K562 (cell line): Measurements from ENCODE around the gene RTL10. TPM values are rescaled to one million over a fixed set of nuclear protein-coding genes. Genes with fewer than 3 reads are reported as not detected.

Experiments
- ASH1L ChIP-seq: fragments of 450-650 bp; IDR thresholded peaks from 2 replicates; pipeline ENCODE4 v1.6.1; 2018; ENCODE audit warnings: borderline replicate concordance, mild to moderate bottlenecking, low read depth; ENCODE audit not compliant: partially characterized antibody
- FIP1L1 ChIP-seq: fragments of 200-400 bp; formaldehyde crosslinking; IDR thresholded peaks from 2 replicates; pipeline ENCODE4 v1.6.1; 2018; ENCODE audit warnings: mild to moderate bottlenecking, low read depth, low read length; ENCODE audit not compliant: poor library complexity, severe bottlenecking
- GATAD2A ChIP-seq: fragments of 450-650 bp; IDR thresholded peaks from 2 replicates; pipeline ENCODE4 v1.6.1; 2017
- SMARCE1 ChIP-seq: fragments of 450-650 bp; IDR thresholded peaks from 2 replicates; pipeline ENCODE4 v1.7.1; 2016; ENCODE audit warnings: mild to moderate bottlenecking
- SMC3 ChIP-seq: conservative IDR thresholded peaks from 2 replicates; pipeline ENCODE4 v1.6.1; 2011; ENCODE audit warnings: low read depth, low read length, improper control_type of control experiment; ENCODE audit not compliant: insufficient read depth
- ZNF274 ChIP-seq: IDR thresholded peaks from 2 replicates; pipeline ENCODE4 v1.6.1; 2011; ENCODE audit warnings: low read depth, mild to moderate bottlenecking, low read length, moderate library complexity, borderline replicate concordance
- polyA plus RNA-seq, 8 experiments: library from polyadenylated mRNA; depleted of rRNA in 4 of 8; stranded (reverse) in 5 of 8; unstranded in 3 of 8; fragments of >200 nt; fragmentation: Nextera tagmentation in 2 of 8; fragmentation: Illumina TruSeq in 1 of 8; extraction: Ambion mirVana in 2 of 8; extraction: Trizol in 1 of 8; gene quantifications; 2 replicates each; pipeline versions ENCODE4 v1.2.1 to v1.2.3, GENCODE V29; 2011 to 2014; ENCODE audit warnings: inconsistent platforms in 1 of 8, missing spikeins in 1 of 8
- total RNA-seq, 7 experiments: library from RNA; depleted of rRNA in 6 of 7; stranded (reverse); fragments of >200 nt in 6 of 7; fragmentation: Illumina TruSeq in 2 of 7; extraction: Trizol in 2 of 7; gene quantifications; 2 replicates each; pipeline versions ENCODE4 v1.2.1 to v1.2.3, GENCODE V29; 2011 to 2021; ENCODE audit warnings: low replicate concordance in 1 of 7
- TF ChIP-seq, protein P1 (sequence below), 2 experiments: fragments of 200-800 bp in 1 of 2; sonication (Bioruptor generic) in 1 of 2; sonication (generic) in 1 of 2; formaldehyde crosslinking in 1 of 2; IDR thresholded peaks in 1 of 2; conservative IDR thresholded peaks in 1 of 2; 2 replicates each; pipeline versions ENCODE4 v1.5.0 to v1.6.1; 2016 to 2020; ENCODE audit warnings: missing compliant biosample characterization in 1 of 2, missing genetic modification characterization in 1 of 2, missing genetic modification reagents in 1 of 2
- TF ChIP-seq, protein P2 (sequence below): IDR thresholded peaks from 2 replicates; pipeline ENCODE4 v1.6.1; 2012; ENCODE audit warnings: low read depth, low read length, improper control_type of control experiment, borderline replicate concordance
- TF ChIP-seq, protein P3 (sequence below): fragments of 450-650 bp; IDR thresholded peaks from 2 replicates; pipeline ENCODE4 v1.6.1; 2018; ENCODE audit not compliant: partially characterized antibody

The RTL10 gene
- total and polyA plus RNA-seq, 9 of the 15 experiments (the other 6 are each of a cell fraction or from before 2014, with no cell fraction given) = 19.8 to 75.5 (median 32.5) TPM

DNA sequence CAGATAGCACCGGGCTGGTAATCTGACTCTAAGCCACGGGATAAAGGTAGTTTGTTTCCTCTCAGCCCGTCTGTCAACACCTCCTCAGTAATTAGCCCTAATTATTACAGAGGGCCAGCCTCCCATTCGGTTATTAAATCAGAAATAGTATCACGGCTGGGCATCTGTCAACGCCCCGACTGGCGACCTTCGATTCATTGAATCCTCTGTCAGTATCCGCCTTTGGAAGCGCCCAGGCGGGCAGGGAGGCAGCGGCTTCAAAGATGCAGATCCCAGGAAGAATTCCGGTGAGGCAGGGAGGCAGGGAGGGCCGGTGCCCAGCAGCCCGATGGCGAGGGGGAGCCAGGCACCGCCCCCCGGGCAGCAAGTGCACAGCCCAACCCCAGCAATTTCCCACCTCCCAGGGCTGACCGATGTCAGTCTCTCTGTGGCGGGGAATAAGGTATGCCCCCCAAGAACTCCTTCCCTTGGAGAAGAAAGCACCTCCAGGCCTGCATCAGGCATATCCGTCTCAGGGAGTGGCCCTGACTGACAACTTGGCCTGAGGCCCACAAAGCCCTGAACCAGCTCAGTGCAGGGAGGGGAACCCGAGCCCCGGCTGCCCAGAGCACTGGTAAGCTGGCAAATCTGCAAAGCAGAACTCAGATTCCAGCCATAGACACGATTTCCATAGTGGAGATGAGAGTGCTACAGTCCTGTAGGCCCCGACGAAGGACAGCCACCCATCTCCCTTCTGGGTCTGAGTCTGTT is 11.4 kb downstream of the RTL10 start (continued):
- TF ChIP-seq, protein P1, sequence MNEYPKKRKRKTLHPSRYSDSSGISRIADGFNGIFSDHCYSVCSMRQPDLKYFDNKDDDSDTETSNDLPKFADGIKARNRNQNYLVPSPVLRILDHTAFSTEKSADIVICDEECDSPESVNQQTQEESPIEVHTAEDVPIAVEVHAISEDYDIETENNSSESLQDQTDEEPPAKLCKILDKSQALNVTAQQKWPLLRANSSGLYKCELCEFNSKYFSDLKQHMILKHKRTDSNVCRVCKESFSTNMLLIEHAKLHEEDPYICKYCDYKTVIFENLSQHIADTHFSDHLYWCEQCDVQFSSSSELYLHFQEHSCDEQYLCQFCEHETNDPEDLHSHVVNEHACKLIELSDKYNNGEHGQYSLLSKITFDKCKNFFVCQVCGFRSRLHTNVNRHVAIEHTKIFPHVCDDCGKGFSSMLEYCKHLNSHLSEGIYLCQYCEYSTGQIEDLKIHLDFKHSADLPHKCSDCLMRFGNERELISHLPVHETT (CRISPR knock-in tag; conservative IDR thresholded peaks at IDR 0.05 in 1 of 2, IDR thresholded peaks at IDR 0.05 in 1 of 2) = 0 out of 4 replicates have a peak, but pooled peaks of 1 of the 2 experiments have one; percentile 24
- TF ChIP-seq GATAD2A = no peak
- TF ChIP-seq FIP1L1 = no peak
- TF ChIP-seq ASH1L = no peak
- TF ChIP-seq, protein P2, sequence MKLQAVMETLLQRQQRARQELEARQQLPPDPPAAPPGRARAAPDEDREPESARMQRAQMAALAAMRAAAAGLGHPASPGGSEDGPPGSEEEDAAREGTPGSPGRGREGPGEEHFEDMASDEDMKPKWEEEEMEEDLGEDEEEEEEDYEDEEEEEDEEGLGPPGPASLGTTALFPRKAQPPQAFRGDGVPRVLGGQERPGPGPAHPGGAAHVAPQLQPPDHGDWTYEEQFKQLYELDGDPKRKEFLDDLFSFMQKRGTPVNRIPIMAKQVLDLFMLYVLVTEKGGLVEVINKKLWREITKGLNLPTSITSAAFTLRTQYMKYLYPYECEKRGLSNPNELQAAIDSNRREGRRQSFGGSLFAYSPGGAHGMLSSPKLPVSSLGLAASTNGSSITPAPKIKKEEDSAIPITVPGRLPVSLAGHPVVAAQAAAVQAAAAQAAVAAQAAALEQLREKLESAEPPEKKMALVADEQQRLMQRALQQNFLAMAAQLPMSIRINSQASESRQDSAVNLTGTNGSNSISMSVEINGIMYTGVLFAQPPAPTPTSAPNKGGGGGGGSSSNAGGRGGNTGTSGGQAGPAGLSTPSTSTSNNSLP = no peak
- TF ChIP-seq, protein P3, sequence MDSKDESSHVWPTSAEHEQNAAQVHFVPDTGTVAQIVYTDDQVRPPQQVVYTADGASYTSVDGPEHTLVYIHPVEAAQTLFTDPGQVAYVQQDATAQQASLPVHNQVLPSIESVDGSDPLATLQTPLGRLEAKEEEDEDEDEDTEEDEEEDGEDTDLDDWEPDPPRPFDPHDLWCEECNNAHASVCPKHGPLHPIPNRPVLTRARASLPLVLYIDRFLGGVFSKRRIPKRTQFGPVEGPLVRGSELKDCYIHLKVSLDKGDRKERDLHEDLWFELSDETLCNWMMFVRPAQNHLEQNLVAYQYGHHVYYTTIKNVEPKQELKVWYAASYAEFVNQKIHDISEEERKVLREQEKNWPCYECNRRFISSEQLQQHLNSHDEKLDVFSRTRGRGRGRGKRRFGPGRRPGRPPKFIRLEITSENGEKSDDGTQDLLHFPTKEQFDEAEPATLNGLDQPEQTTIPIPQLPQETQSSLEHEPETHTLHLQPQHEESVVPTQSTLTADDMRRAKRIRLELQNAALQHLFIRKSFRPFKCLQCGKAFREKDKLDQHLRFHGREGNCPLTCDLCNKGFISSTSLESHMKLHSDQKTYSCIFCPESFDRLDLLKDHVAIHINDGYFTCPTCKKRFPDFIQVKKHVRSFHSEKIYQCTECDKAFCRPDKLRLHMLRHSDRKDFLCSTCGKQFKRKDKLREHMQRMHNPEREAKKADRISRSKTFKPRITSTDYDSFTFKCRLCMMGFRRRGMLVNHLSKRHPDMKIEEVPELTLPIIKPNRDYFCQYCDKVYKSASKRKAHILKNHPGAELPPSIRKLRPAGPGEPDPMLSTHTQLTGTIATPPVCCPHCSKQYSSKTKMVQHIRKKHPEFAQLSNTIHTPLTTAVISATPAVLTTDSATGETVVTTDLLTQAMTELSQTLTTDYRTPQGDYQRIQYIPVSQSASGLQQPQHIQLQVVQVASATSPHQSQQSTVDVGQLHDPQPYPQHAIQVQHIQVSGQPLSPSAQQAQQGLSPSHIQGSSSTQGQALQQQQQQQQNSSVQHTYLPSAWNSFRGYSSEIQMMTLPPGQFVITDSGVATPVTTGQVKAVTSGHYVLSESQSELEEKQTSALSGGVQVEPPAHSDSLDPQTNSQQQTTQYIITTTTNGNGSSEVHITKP = no peak
- no peak for TF ChIP-seq ZNF274
- 0 out of 2 replicates have a peak, but pooled peaks have one; percentile 1 for TF ChIP-seq SMC3
- TF ChIP-seq SMARCE1 = no peak
